ENCODE results near the gene FBRS.

- no peak for TF ChIP-seq CTCF (IDR thresholded peaks at IDR 0.05)
- TF ChIP-seq POLR2A (IDR thresholded peaks at IDR 0.05) = no peak
- TF ChIP-seq POLR2AphosphoS5 (IDR thresholded peaks at IDR 0.05) = no peak
Measured at GRCh38 chr16:30660424-30661261, 2.4 kb downstream of the FBRS start.
